ENCODE measurements around the gene CTTN. TPM values are rescaled to one million over a fixed set of nuclear protein-coding genes. Genes with fewer than 3 reads are reported as not detected.

The CTTN gene
- total RNA-seq, 2 experiments from 2014 or later = 5.0 to 9.3 TPM

DNA sequence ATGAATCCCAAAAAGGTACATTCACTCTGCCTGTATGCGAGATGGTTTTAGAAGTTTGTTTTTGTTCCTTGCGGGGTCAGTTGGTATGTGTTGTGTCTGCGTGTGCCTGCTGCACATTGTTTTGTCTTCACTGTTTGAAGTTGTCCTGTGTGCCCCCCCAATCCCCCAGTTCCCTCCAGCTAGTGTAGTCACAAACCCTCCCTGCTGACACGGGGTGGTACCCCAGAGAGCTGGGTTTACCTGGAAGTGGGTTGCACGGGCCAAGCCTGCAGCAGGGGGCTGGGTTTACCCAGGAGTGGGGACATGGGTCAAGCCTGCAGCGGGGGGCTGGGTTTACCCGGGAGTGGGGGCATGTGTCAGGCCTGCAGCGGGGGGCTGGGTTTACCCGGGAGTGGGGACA, 22.2 kb downstream of the CTTN start:
- Histone ChIP-seq H3K79me2 (ENCODE audit: insufficient read depth, low read depth, low read length) (no peaks in the 10 kb centered on the region), H2AFZ (ENCODE audit: low read length) (no peak overlapping the region), H3K4me2 (ENCODE audit: low read length) (no peak overlapping the region), H3K36me3 (ENCODE audit: insufficient read depth, low read length) (no peaks in the 10 kb centered on the region), H3K9me3 (ENCODE audit: low read length) (no peaks in the 10 kb centered on the region), H3K4me3 (ENCODE audit: low read depth, low read length, poor library complexity, severe bottlenecking) (no peak overlapping the region), H3K4me1 (ENCODE audit: insufficient read depth, low read length, poor library complexity, severe bottlenecking) (no peaks in the 10 kb centered on the region), H3K27ac (ENCODE audit: low read depth, low read length, poor library complexity, severe bottlenecking) (no peak overlapping the region), H4K20me1 (ENCODE audit: insufficient read depth, low read length) (no peaks in the 10 kb centered on the region), H3K9me2 (ENCODE audit: insufficient read depth, low read length) (no peaks in the 10 kb centered on the region)
- TF ChIP-seq, protein P1, sequence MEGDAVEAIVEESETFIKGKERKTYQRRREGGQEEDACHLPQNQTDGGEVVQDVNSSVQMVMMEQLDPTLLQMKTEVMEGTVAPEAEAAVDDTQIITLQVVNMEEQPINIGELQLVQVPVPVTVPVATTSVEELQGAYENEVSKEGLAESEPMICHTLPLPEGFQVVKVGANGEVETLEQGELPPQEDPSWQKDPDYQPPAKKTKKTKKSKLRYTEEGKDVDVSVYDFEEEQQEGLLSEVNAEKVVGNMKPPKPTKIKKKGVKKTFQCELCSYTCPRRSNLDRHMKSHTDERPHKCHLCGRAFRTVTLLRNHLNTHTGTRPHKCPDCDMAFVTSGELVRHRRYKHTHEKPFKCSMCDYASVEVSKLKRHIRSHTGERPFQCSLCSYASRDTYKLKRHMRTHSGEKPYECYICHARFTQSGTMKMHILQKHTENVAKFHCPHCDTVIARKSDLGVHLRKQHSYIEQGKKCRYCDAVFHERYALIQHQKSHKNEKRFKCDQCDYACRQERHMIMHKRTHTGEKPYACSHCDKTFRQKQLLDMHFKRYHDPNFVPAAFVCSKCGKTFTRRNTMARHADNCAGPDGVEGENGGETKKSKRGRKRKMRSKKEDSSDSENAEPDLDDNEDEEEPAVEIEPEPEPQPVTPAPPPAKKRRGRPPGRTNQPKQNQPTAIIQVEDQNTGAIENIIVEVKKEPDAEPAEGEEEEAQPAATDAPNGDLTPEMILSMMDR (conservative IDR thresholded peaks at IDR 0.05; ENCODE audit: low read length) = no peak
- no peak for TF ChIP-seq EZH2phosphoT487 (IDR thresholded peaks at IDR 0.05; ENCODE audit: borderline replicate concordance, low read depth, low read length)
- ChIA-PET POLR2A (no interaction called here), CTCF (ENCODE audit: unreplicated experiment) (no interaction called here)
- intact Hi-C loops (cut with micrococcal nuclease; ENCODE audit: unreplicated experiment) = no loop called here
- no TSS peak for BruUV-seq (replicated peaks)
- no peak for DNase-seq (ENCODE audit: low spot score)

DNA sequence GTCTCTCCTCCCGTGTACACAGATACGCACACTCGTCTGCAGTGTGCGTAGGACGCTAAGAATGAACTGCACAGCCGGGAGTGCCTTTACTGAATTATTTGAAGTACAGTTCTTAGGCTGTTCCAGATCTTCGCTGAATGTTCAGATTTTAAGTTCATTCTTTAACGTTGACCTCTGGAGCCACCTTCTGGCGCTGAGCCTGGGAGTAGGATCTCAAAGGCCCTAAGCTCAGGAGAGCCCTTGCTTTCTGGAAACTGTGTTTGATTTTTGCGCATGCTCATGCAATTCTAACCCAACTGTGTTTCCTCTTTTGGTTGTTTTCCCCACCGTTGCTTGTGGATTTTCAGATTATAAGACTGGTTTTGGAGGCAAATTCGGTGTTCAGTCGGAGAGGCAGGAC, 22.8 kb downstream of the CTTN start:
- Histone ChIP-seq H3K4me1 (ENCODE audit: insufficient read depth, low read length, poor library complexity, severe bottlenecking) (no peaks in the 10 kb centered on the region), H3K79me2 (ENCODE audit: insufficient read depth, low read depth, low read length) (no peaks in the 10 kb centered on the region), H3K27ac (ENCODE audit: low read depth, low read length, poor library complexity, severe bottlenecking) (no peak overlapping the region), H3K36me3 (ENCODE audit: insufficient read depth, low read length) (no peaks in the 10 kb centered on the region), H3K9me2 (ENCODE audit: insufficient read depth, low read length) (no peaks in the 10 kb centered on the region), H4K20me1 (ENCODE audit: insufficient read depth, low read length) (no peaks in the 10 kb centered on the region), H3K4me3 (ENCODE audit: low read depth, low read length, poor library complexity, severe bottlenecking) (no peak overlapping the region), H2AFZ (ENCODE audit: low read length) (no peak overlapping the region), H3K9me3 (ENCODE audit: low read length) (no peaks in the 10 kb centered on the region), H3K4me2 (ENCODE audit: low read length) (no peak overlapping the region)
- no peak for DNase-seq (ENCODE audit: low spot score)
- POLR2A ChIA-PET = no interaction called here
- TF ChIP-seq, protein P1 (conservative IDR thresholded peaks at IDR 0.05; ENCODE audit: low read length) = no peak
- TF ChIP-seq EZH2phosphoT487 (IDR thresholded peaks at IDR 0.05; ENCODE audit: borderline replicate concordance, low read depth, low read length) = no peak
- CTCF ChIA-PET (ENCODE audit: unreplicated experiment) = no interaction called here
- BruUV-seq (replicated peaks) = no TSS peak
- intact Hi-C loops (cut with micrococcal nuclease; ENCODE audit: unreplicated experiment) = no loop called here

DNA sequence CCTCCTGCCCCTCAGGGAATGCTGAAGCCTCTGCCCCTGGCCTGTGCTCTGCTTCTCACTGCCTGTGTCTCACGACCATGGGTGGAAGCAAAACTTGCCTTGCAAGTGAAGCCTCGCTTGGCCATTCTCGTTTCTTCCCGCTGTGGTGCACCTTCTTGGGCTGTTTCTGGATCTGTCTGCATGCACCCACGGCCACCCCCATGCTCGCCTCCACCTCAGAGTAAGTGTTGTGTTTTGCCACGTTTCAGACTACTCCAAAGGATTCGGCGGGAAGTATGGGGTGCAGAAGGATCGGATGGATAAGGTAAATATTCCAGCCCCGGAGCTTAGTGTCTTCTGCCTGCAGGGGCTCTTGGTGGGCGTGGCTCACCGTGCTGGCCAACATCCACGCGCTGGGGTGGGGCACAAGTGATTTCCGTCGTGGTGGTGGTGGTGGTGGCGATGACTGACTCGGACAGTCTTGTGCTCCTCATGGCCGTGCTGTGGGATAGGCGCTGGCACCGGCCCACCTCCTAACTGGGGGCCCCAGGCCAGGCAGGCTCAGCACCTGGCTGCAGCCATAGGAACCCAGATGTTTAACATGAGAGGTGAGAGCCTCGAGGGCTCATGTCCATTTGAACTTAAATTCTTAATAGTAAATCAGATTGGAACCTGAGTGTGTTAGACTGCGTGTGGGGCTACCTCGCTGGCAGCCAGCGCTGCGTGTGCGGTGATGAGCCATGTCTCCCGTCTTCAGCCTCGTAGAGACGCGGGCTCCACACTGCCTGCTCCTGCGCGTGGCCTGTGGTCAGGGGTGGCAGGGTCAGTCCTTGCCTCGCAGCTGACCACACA, 24.6 kb downstream of the CTTN start:
- BruUV-seq (replicated peaks) = no TSS peak
- H3K27ac ChIP-seq (ENCODE audit: low read depth, low read length, poor library complexity, severe bottlenecking) = no peak overlapping the region
- intact Hi-C loops (cut with micrococcal nuclease; ENCODE audit: unreplicated experiment) = no loop called here
- no peak overlapping the region for H3K4me2 ChIP-seq (ENCODE audit: low read length)
- CTCF ChIA-PET (ENCODE audit: unreplicated experiment) = interaction anchor here (0.6 kb wide), 1 partner anchor 1054 kb away, joined by 5 read pairs; no protein-coding TSS in a partner anchor
- no peaks in the 10 kb centered on the region for H3K4me1 ChIP-seq (ENCODE audit: insufficient read depth, low read length, poor library complexity, severe bottlenecking)
- no peaks in the 10 kb centered on the region for H3K79me2 ChIP-seq (ENCODE audit: insufficient read depth, low read depth, low read length)
- H3K4me3 ChIP-seq (ENCODE audit: low read depth, low read length, poor library complexity, severe bottlenecking) = no peak overlapping the region
- TF ChIP-seq, protein P1 (conservative IDR thresholded peaks at IDR 0.05; ENCODE audit: low read length) = no peak
- TF ChIP-seq EZH2phosphoT487 (IDR thresholded peaks at IDR 0.05; ENCODE audit: borderline replicate concordance, low read depth, low read length) = no peak
- H3K36me3 ChIP-seq (ENCODE audit: insufficient read depth, low read length) = no peaks in the 10 kb centered on the region
- H4K20me1 ChIP-seq (ENCODE audit: insufficient read depth, low read length) = no peaks in the 10 kb centered on the region
- POLR2A ChIA-PET = no interaction called here
- H3K9me2 ChIP-seq (ENCODE audit: insufficient read depth, low read length) = no peaks in the 10 kb centered on the region
- no peak for DNase-seq (ENCODE audit: low spot score)
- H2AFZ ChIP-seq (ENCODE audit: low read length) = no peak overlapping the region
- no peaks in the 10 kb centered on the region for H3K9me3 ChIP-seq (ENCODE audit: low read length)
